D721Med (cell line): ENCODE results near the gene ACOT7.

Experiments used
- DNase-seq: peaks from one replicate; pipeline ENCODE4 v3.0.0; 2011; ENCODE audit warnings: low spot score; ENCODE audit not compliant: insufficient read length
- FAIRE-seq: peaks from 2 replicates; lab custom pipeline; 2011; peaks lifted over from hg19 to GRCh38; lab: Jason Lieb, UNC
- TF ChIP-seq, protein P1 (sequence below): IDR thresholded peaks from 2 replicates; pipeline ENCODE4 v1.5.1; 2012; ENCODE audit warnings: mild to moderate bottlenecking, control low read depth; ENCODE audit not compliant: insufficient read depth; ENCODE audit errors: missing control alignments

Gene ACOT7

DNA sequence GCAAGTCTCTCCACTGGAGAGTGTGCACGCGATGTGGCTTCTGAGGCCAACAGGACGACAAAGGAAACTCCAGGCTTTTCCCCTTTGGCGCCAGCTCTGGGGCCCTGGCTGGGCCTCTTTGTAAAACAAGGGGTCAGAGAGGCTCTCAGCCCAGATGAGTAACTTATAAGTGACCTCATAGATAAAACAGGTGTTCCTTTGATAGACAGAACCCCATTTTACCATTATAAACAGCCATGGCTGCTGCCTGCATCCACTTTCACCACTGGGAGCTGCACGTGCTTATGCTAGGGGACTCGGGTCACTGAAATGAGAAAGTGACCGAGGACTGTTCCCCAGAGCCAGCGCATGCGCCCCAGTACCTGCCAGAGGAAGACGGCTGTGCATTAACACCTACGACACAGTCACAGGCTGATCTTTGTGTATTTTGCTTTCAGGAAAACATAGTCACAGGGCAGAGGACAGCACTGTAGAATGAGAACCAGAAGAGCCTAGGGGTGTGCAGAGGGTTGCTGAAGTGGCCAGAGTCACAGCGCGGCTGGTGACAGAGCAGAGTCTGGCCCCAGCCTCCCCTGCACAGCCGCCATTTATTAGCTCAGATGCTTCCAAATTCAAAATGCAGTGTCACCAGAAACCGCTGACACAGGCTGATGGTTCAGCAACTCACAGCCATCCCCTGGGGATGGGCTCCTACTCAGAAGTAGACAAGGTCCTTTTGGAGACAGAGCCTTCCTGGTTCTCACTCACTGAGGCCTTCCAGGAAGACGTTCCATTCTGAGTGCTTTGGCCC is 175.0 kb downstream of the ACOT7 start:
- TF ChIP-seq, protein P1, sequence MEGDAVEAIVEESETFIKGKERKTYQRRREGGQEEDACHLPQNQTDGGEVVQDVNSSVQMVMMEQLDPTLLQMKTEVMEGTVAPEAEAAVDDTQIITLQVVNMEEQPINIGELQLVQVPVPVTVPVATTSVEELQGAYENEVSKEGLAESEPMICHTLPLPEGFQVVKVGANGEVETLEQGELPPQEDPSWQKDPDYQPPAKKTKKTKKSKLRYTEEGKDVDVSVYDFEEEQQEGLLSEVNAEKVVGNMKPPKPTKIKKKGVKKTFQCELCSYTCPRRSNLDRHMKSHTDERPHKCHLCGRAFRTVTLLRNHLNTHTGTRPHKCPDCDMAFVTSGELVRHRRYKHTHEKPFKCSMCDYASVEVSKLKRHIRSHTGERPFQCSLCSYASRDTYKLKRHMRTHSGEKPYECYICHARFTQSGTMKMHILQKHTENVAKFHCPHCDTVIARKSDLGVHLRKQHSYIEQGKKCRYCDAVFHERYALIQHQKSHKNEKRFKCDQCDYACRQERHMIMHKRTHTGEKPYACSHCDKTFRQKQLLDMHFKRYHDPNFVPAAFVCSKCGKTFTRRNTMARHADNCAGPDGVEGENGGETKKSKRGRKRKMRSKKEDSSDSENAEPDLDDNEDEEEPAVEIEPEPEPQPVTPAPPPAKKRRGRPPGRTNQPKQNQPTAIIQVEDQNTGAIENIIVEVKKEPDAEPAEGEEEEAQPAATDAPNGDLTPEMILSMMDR, result no peak
- FAIRE-seq (no peak), DNase-seq (no peak)
